HG03342 (cell line): ENCODE measurements around the gene NXN.
"Not testable (repeated sequence)": the region's sequence is repeated elsewhere in the genome, so short reads cannot be mapped to it uniquely, and the experiment has no call there.

ENCODE experiments used
- ATAC-seq: cut with Tn5 transposase; IDR thresholded peaks from one replicate; pipeline ENCODE4 v1.9.1; 2021; ENCODE audit warnings: mild to moderate bottlenecking, moderate library complexity; ENCODE audit not compliant: unreplicated experiment

NXN gene

DNA sequence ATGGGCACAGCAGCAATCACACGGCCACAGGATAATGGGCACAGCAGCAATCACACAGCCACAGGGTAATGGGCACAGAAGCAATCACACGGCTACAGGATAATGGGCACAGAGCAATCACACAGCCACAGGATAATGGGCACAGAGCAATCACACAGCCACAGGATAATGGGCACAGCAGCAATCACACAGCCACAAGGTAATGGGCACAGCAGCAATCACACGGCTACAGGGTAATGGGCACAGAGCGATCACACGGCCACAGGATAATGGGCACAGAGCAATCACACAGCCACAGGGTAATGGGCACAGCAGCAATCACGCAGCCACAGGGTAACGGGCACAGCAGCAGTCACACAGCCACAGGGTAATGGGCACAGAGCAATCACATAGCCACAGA, 230.2 kb downstream of the NXN start:
- ATAC-seq: not testable (repeated sequence)
